Left hindlimb (tissue), 1 donor: ENCODE results near the gene MAP4K4.
"Not testable (repeated sequence)": the region's sequence is repeated elsewhere in the genome, so short reads cannot be mapped to it uniquely, and the experiment has no call there.

ENCODE experiments used
- DNase-seq: peaks from one replicate; pipeline ENCODE4 v3.0.0-alpha.2; 2018

Gene MAP4K4

GRCh38 chr2:101745711-101746694 is 48.5 kb downstream of the MAP4K4 start:
- no peak for DNase-seq

GRCh38 chr2:101748000-101748399 is 50.5 kb downstream of the MAP4K4 start:
- no peak for DNase-seq

GRCh38 chr2:101748462-101748861 is 51.0 kb downstream of the MAP4K4 start:
- not testable (repeated sequence) for DNase-seq

GRCh38 chr2:101750688-101751087 is 53.2 kb downstream of the MAP4K4 start:
- DNase-seq, result no peak

- DNase-seq, result no peak
These were observed 53.8 kb downstream of the MAP4K4 start for GRCh38 chr2:101751276-101751815.

- DNase-seq, result no peak
These were observed 54.5 kb downstream of the MAP4K4 start for GRCh38 chr2:101751875-101752619.

GRCh38 chr2:101752716-101753616 is 55.5 kb downstream of the MAP4K4 start:
- DNase-seq, result no peak

- no peak for DNase-seq
These were observed 56.4 kb downstream of the MAP4K4 start for GRCh38 chr2:101753720-101754490.

- no peak for DNase-seq
These were observed 57.1 kb downstream of the MAP4K4 start for GRCh38 chr2:101754618-101755017.

- no peak for DNase-seq
These were observed 58.8 kb downstream of the MAP4K4 start for GRCh38 chr2:101756266-101756665.

- DNase-seq, result no peak
These were observed 60.5 kb downstream of the MAP4K4 start for GRCh38 chr2:101758001-101758400.

GRCh38 chr2:101759162-101759561 is 61.7 kb downstream of the MAP4K4 start:
- DNase-seq, result no peak

- DNase-seq, result peak; percentile 60
These were observed 65.1 kb downstream of the MAP4K4 start for GRCh38 chr2:101762451-101763171.

GRCh38 chr2:101763496-101764333 is 66.2 kb downstream of the MAP4K4 start:
- no peak for DNase-seq

GRCh38 chr2:101766337-101766736 is 68.8 kb downstream of the MAP4K4 start:
- DNase-seq, result no peak

- no peak for DNase-seq
These were observed 69.6 kb downstream of the MAP4K4 start for GRCh38 chr2:101766871-101767739.

GRCh38 chr2:101768556-101769220 is 71.2 kb downstream of the MAP4K4 start:
- no peak for DNase-seq

- DNase-seq, result not testable (repeated sequence)
These were observed 72.2 kb downstream of the MAP4K4 start for GRCh38 chr2:101769726-101770125.
